ENCODE measurements around the gene KIDINS220.

- no peak for TF ChIP-seq CTCF (conservative IDR thresholded peaks at IDR 0.05 in 1 of 2, IDR thresholded peaks at IDR 0.05 in 1 of 2; ENCODE audit: low read depth in 1 of 2, low read length in 2 of 2)
- TF ChIP-seq EZH2 (IDR thresholded peaks at IDR 0.05; ENCODE audit: low read length, missing control alignments): no peak
Measured at GRCh38 chr2:8681786-8682692, 155.4 kb downstream of the KIDINS220 start, which contains the start of gene ID2.
